ENCODE data around the gene BABAM1.

GRCh38 chr19:17292301-17293074 lies 25.2 kb downstream of the BABAM1 start:
- TF ChIP-seq POLR2AphosphoS5 (IDR thresholded peaks at IDR 0.05; ENCODE audit: low read depth, low read length) (no peak), TAF1 (IDR thresholded peaks at IDR 0.05; ENCODE audit: low read depth, low read length) (no peak), POLR2A (IDR thresholded peaks at IDR 0.05; ENCODE audit: low read depth, low read length) (no peak)

All from GM12891 (cell line).